HT1080 (cell line): ENCODE results near the gene MAML3. TPM values are rescaled to one million over a fixed set of nuclear protein-coding genes. Genes with fewer than 3 reads are reported as not detected.

ENCODE experiments used
- DNase-seq: peaks from one replicate; pipeline ENCODE4 v3.0.0-alpha.2; 2015; ENCODE audit warnings: low read depth
- total RNA-seq: library from RNA; depleted of rRNA; stranded (reverse); fragments of >200 nt; shearing (Covaris generic); gene quantifications from 2 replicates; pipeline ENCODE4 v1.2.3, GENCODE V29; 2014

The MAML3 gene
- total RNA-seq, 1 experiment from 2014 or later = 11.4 TPM

- DNase-seq = no peak
Measured at GRCh38 chr4:139933541-139933940, 220.4 kb downstream of the MAML3 start.

GRCh38 chr4:139933104-139933503, 220.9 kb downstream of the MAML3 start:
- no peak for DNase-seq

GRCh38 chr4:139924782-139925181, 229.2 kb downstream of the MAML3 start:
- no peak for DNase-seq

GRCh38 chr4:139922406-139923024, 231.5 kb downstream of the MAML3 start:
- DNase-seq = peak; percentile 78

GRCh38 chr4:139921429-139922184, 232.4 kb downstream of the MAML3 start:
- no peak for DNase-seq

GRCh38 chr4:139920486-139921002, 233.4 kb downstream of the MAML3 start:
- DNase-seq = no peak

- DNase-seq = no peak
Measured at GRCh38 chr4:139919521-139919920, 234.5 kb downstream of the MAML3 start.

- DNase-seq = no peak
Measured at GRCh38 chr4:139919004-139919403, 235.0 kb downstream of the MAML3 start.

- no peak for DNase-seq
Measured at GRCh38 chr4:139918591-139918990, 235.4 kb downstream of the MAML3 start.

GRCh38 chr4:139917896-139918295, 236.1 kb downstream of the MAML3 start:
- DNase-seq = no peak

- no peak for DNase-seq
Measured at GRCh38 chr4:139916041-139916440, 237.9 kb downstream of the MAML3 start.

GRCh38 chr4:139915037-139915436, 238.9 kb downstream of the MAML3 start:
- no peak for DNase-seq

GRCh38 chr4:139913995-139914598, 239.9 kb downstream of the MAML3 start:
- DNase-seq = no peak

- no peak for DNase-seq
Measured at GRCh38 chr4:139913398-139913990, 240.5 kb downstream of the MAML3 start.

- no peak for DNase-seq
Measured at GRCh38 chr4:139912445-139912844, 241.5 kb downstream of the MAML3 start.

GRCh38 chr4:139910106-139910505, 243.9 kb downstream of the MAML3 start:
- peak; percentile 8 for DNase-seq

GRCh38 chr4:139908636-139909437, 245.1 kb downstream of the MAML3 start:
- DNase-seq = peak; percentile 29

- DNase-seq = no peak
Measured at GRCh38 chr4:139907001-139907809, 246.8 kb downstream of the MAML3 start.

- no peak for DNase-seq
Measured at GRCh38 chr4:139905489-139905888, 248.5 kb downstream of the MAML3 start.

GRCh38 chr4:139904406-139904805, 249.6 kb downstream of the MAML3 start:
- no peak for DNase-seq
